Activated CD8-positive, alpha-beta memory T cell treated with anti-CD3 and anti-CD28 coated beads, Interleukin-2, amount 50 U/mL, for 1 hour (primary cell): ENCODE measurements around the gene ENTPD8.
"Not testable (repeated sequence)": the region's sequence is repeated elsewhere in the genome, so short reads cannot be mapped to it uniquely, and the experiment has no call there.

Experiments used
- DNase-seq: peaks from one replicate; pipeline ENCODE4 v3.0.0-alpha.2; 2020; ENCODE audit errors: extremely low read depth

The ENTPD8 gene

GRCh38 chr9:137411645-137412380 lies 29.3 kb downstream of the ENTPD8 start:
- no peak for DNase-seq

- no peak for DNase-seq
Observed at GRCh38 chr9:137411260-137411644, 29.9 kb downstream of the ENTPD8 start.

- DNase-seq = no peak
Observed at GRCh38 chr9:137410891-137411249, 30.3 kb downstream of the ENTPD8 start.

GRCh38 chr9:137410236-137410890 lies 30.8 kb downstream of the ENTPD8 start:
- DNase-seq = not testable (repeated sequence)

DNA sequence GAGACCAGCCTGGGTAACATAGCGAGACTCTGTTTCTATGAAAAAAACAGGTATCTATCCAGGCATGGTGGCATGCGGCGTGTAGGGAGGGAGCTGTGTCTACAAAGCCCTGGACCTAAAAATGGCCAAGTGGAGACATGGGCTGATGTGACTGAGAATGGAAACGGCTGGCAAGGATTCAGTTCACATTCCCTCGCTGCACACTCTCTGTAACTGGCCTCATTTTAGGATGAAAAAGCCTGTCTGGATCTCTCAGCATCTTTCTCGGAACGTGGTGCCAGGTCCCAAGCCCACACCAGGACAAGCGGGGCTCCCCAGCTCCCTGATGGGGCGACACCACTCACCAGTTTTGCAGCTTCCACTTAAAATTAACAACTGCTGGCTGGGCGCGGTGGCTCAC lies 31.6 kb downstream of the ENTPD8 start:
- DNase-seq = no peak

GRCh38 chr9:137408651-137409405 lies 32.3 kb downstream of the ENTPD8 start:
- DNase-seq = no peak

GRCh38 chr9:137407590-137408300 lies 33.4 kb downstream of the ENTPD8 start:
- DNase-seq = no peak

DNA sequence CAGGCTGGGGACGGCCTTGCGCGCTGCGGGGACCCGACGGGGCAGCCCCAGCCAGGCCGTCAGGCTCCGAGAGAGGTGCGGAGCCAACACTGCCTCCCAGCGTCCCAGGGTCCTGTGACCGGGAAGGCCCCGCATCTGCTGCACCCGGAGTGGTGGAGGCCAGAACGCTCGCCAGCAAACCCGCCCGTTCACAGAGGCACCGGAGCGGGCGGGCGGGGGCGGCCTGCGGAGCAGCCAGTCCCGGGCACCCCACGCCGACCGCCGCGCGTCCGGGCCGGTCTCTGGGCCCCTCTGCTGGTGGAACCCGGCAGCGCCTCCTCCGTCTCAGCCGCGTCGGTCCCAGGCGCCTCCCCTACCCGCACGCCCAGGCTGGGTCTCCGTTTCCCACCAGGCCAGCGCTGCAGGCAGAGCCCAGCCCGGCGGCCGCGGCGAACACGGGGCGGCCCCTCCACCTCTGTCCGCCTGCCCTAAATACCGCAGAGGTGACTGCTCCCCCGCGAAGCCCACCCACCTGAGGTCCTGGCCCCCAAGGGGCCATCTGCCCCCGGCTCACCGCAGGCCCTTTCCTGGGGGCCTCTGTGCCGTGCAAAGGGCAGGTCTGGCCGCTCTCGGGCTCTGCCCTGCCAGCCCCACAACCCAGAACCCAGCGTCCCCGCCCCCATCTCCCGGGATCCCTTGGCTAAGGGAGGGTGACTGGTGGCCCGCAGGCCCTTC lies 34.1 kb downstream of the ENTPD8 start:
- DNase-seq = no peak

- DNase-seq = no peak
Observed at GRCh38 chr9:137406085-137406760, 34.9 kb downstream of the ENTPD8 start.

- DNase-seq = no peak
Observed at GRCh38 chr9:137405677-137406081, 35.5 kb downstream of the ENTPD8 start.

DNA sequence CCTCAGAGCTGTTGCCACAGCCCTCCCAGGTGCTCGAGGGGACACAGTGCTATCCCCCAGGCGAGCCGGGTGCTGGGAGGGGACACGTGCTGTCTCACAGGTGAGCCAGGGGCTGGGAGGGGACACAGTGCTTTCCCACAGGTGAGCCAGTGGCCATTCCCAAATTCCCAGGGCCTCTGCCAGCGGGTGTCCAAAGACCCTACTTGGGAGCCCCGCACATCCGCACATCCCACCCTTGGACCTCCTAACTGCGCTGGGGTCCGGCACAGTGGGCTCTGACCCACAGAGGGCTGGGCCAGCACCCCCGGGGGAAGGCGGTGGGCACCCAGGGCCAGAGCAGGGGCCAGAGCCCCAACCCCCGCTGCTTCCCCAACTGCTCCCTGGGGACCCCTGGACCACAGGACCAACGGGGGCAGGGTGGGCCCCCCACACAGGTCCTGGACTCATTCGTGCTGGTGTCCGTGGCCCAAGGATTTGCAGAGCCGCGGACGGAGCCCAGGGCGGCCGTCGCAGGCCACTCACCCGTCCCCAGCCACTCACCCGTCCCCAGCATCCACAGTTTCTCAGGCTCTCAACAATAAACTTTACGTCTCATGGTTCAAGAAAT lies 36.1 kb downstream of the ENTPD8 start:
- DNase-seq = no peak

GRCh38 chr9:137403269-137403668 lies 37.9 kb downstream of the ENTPD8 start:
- DNase-seq = no peak

- DNase-seq = no peak
Observed at GRCh38 chr9:137402746-137403145, 38.4 kb downstream of the ENTPD8 start.

GRCh38 chr9:137398561-137399468 lies 42.3 kb downstream of the ENTPD8 start:
- DNase-seq = no peak

GRCh38 chr9:137397675-137398423 lies 43.3 kb downstream of the ENTPD8 start:
- no peak for DNase-seq

DNA sequence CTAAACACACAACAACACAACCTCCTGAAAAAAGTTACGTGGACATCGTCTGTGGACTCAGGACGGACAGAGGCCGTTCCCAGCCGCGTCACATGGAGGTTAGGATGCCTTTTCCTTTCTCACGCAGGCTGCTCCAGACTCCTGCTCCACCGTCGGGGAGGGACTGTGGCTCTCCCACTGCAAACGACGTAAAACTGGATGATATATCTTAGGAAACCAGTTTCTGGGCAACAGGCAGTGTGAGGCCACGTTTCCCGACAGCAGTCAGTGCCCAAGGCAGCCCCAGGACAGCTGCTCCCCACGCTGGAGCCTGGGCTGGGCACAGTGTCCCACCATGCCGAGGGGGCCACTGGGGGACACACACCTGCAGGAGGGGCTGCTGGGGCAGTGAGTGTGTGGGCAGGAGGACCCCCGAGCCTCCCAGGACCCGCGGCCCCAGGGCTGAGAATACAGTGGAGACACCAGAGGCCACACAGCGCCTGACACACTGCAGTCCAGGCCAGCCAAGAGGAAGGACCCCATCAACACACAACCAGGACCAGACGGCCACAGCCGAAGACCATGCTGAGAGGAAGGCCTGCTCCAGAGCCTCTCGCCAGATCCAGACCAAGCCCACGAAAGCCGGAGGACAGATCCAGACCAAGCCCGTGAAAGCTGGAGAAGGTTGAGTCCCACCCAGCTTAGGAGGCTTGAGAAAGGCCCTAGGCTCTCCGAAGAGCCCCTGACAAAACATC lies 44.4 kb downstream of the ENTPD8 start:
- no peak for DNase-seq

- no peak for DNase-seq
Observed at GRCh38 chr9:137396227-137396626, 44.9 kb downstream of the ENTPD8 start.

GRCh38 chr9:137395666-137396010 lies 45.5 kb downstream of the ENTPD8 start:
- no peak for DNase-seq
